GM21737 (cell line): ENCODE measurements around the gene SPTAN1.

Experiments used
- ATAC-seq: cut with Tn5 transposase; IDR thresholded peaks from one replicate; pipeline ENCODE4 v1.9.1; 2021; ENCODE audit warnings: mild to moderate bottlenecking, moderate library complexity; ENCODE audit not compliant: unreplicated experiment

Gene SPTAN1

GRCh38 chr9:128595471-128595870, 43.1 kb downstream of the SPTAN1 start:
- ATAC-seq: no peak

GRCh38 chr9:128600099-128600498, 47.7 kb downstream of the SPTAN1 start:
- ATAC-seq: no peak

GRCh38 chr9:128603697-128604096, 51.3 kb downstream of the SPTAN1 start:
- ATAC-seq: no peak

GRCh38 chr9:128607642-128608350, 55.4 kb downstream of the SPTAN1 start:
- ATAC-seq: no peak

- ATAC-seq: no peak
Observed at GRCh38 chr9:128610897-128611296, 58.5 kb downstream of the SPTAN1 start.

- ATAC-seq: no peak
Observed at GRCh38 chr9:128611600-128612394, 59.4 kb downstream of the SPTAN1 start.

GRCh38 chr9:128614728-128615127, 62.3 kb downstream of the SPTAN1 start:
- no peak for ATAC-seq

- no peak for ATAC-seq
Observed at GRCh38 chr9:128615571-128615970, 63.2 kb downstream of the SPTAN1 start.

GRCh38 chr9:128617943-128618342, 65.6 kb downstream of the SPTAN1 start:
- ATAC-seq: no peak

- no peak for ATAC-seq
Observed at GRCh38 chr9:128619127-128619526, 66.7 kb downstream of the SPTAN1 start.

GRCh38 chr9:128619779-128620178, 67.4 kb downstream of the SPTAN1 start:
- no peak for ATAC-seq

GRCh38 chr9:128621730-128622455, 69.5 kb downstream of the SPTAN1 start:
- ATAC-seq: no peak

- no peak for ATAC-seq
Observed at GRCh38 chr9:128624566-128624965, 72.2 kb downstream of the SPTAN1 start.

- ATAC-seq: no peak
Observed at GRCh38 chr9:128625391-128626146, 73.2 kb downstream of the SPTAN1 start.

GRCh38 chr9:128626181-128626580, 73.8 kb downstream of the SPTAN1 start:
- ATAC-seq: no peak

GRCh38 chr9:128627127-128627715, 74.8 kb downstream of the SPTAN1 start:
- ATAC-seq: no peak

GRCh38 chr9:128627906-128628305, 75.5 kb downstream of the SPTAN1 start:
- ATAC-seq: no peak

- ATAC-seq: no peak
Observed at GRCh38 chr9:128628471-128629048, 76.2 kb downstream of the SPTAN1 start.

GRCh38 chr9:128629136-128629535, 76.7 kb downstream of the SPTAN1 start:
- no peak for ATAC-seq

- ATAC-seq: no peak
Observed at GRCh38 chr9:128629852-128630545, 77.6 kb downstream of the SPTAN1 start.
